Activated CD4-positive, CD25-positive, alpha-beta regulatory T cell treated with anti-CD3 and anti-CD28 coated beads, Interleukin-2, amount 50 U/mL, for 72 hours (primary cell): ENCODE data around the gene MMP25.

Source experiments
- DNase-seq: peaks from one replicate; pipeline ENCODE4 v3.0.0; 2021

The MMP25 gene, protein sequence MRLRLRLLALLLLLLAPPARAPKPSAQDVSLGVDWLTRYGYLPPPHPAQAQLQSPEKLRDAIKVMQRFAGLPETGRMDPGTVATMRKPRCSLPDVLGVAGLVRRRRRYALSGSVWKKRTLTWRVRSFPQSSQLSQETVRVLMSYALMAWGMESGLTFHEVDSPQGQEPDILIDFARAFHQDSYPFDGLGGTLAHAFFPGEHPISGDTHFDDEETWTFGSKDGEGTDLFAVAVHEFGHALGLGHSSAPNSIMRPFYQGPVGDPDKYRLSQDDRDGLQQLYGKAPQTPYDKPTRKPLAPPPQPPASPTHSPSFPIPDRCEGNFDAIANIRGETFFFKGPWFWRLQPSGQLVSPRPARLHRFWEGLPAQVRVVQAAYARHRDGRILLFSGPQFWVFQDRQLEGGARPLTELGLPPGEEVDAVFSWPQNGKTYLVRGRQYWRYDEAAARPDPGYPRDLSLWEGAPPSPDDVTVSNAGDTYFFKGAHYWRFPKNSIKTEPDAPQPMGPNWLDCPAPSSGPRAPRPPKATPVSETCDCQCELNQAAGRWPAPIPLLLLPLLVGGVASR

GRCh38 chr16:3045758-3046640 lies at the start of gene MMP25:
Gene MMP25 (plus strand): TSS chr16:3046561. CDS start chr16:3046918, 357 bp downstream.
- DNase-seq, result no peak

DNA sequence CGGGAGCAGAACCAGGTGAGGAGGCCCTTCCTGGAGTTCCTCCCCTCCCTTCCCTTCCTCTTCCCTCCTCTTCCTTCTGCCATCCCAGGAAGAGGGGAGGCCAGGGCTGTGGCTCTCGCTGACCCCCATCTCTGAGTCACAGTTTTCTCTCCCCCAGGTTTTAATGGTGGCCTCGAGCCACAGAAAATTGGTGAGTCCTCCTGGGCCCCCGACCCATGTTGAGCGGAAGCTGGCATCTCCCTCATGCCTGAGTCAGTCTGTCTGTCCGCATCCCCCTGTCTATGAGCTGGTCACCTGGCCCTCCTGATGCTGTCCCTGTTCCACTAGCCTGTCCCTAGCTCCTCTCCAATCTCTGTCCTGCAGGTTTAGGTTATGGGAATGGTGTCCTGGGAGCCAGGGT lies 46.4 kb upstream of the MMP25 start:
- DNase-seq, result no peak

DNA sequence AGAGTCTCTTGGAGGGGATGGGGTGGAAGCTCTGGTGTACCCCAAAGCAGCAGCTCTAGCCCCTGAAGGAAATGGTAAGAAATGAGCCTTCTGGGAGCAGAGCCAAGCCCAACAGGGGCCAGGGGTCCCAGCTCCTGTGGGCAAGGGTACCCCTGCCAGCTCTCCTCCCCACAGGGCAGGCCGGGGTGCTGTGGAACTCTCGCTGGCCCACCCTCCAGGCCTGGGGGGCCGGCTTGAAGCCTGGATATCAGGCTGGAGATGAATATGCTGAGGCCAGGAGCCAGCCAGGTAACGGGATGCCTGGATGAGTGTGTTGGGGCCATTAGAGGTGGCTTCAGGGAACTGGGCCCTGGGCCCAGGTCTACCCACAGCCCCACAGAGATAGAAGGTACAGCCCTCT lies 45.8 kb upstream of the MMP25 start:
- no peak for DNase-seq

GRCh38 chr16:3001316-3001715 lies 45.0 kb upstream of the MMP25 start:
- no peak for DNase-seq

GRCh38 chr16:3003582-3004270 lies 42.6 kb upstream of the MMP25 start:
- peak; percentile 95 for DNase-seq

GRCh38 chr16:3004319-3004718 lies 42.0 kb upstream of the MMP25 start:
- no peak for DNase-seq

DNA sequence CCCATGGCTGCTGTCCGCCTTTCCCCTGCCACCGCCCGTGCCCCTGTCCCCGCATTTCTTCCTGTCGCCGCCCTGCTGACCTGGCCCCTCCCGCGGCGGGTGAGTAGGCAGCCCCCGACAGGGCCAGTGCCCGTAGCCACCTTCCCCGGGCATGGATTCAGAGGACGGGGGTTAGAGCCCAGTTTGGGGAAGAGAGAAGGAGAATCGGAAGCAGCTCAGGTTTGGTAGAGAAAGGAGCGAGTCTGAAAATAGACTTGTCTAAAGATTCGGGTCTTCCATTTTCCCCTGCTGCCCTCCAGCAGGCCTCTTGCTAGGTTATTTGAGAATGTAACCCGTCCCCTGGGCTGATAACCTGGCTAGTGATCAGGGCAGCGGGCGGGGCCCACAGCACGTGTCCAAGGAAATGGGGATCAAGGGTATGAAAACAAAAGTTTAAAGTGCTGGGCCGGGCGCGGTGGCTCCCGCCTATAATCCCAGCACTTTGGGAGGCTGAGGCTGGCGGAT lies 41.5 kb upstream of the MMP25 start:
- DNase-seq, result no peak

DNA sequence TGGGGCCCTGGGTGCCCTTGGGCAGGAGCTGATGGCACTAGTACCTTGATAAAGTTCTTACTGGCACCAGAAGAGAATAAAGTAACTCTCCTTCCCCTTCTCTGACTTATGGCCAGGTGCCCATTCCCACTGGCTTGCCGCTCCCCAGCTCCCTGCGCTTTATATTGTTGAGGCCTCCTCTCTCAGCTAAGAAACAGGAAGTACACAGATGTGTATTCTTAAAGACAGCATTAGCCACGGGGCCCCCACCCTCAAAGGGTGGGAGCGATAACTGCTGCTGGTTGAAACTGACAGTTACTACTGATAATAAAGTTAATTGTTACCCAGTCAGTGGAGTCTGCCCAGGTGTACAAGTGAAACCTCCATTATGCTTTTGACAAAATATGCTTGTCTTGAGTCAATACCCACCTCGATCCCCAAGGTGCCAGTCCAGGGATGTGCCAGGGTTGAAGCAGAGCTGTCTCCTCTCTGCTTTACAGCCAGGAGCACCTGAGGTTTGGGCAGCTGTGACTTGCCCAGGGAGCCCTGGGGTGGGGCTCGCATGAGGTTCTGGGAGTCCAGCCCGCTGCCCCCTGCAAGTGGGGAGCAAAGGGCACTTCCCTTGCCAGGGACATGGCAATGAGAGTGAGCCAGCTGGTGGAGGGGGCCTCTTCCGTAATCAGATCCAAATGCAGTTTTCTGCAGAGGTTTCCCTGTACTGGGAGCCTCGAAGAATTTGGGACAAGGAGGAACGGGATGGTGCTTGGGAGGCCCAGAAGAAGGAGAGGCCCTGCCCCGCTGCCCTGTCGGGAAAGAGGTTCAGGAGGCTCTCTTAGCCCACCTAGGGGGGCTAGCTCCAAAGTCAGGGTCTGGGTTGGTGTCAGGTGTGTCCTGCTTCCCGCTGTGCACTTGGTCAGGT lies 39.1 kb upstream of the MMP25 start:
- DNase-seq, result no peak

GRCh38 chr16:3007957-3008689 lies 38.2 kb upstream of the MMP25 start:
- DNase-seq, result no peak

GRCh38 chr16:3008690-3009037 lies 37.7 kb upstream of the MMP25 start:
- DNase-seq, result no peak

DNA sequence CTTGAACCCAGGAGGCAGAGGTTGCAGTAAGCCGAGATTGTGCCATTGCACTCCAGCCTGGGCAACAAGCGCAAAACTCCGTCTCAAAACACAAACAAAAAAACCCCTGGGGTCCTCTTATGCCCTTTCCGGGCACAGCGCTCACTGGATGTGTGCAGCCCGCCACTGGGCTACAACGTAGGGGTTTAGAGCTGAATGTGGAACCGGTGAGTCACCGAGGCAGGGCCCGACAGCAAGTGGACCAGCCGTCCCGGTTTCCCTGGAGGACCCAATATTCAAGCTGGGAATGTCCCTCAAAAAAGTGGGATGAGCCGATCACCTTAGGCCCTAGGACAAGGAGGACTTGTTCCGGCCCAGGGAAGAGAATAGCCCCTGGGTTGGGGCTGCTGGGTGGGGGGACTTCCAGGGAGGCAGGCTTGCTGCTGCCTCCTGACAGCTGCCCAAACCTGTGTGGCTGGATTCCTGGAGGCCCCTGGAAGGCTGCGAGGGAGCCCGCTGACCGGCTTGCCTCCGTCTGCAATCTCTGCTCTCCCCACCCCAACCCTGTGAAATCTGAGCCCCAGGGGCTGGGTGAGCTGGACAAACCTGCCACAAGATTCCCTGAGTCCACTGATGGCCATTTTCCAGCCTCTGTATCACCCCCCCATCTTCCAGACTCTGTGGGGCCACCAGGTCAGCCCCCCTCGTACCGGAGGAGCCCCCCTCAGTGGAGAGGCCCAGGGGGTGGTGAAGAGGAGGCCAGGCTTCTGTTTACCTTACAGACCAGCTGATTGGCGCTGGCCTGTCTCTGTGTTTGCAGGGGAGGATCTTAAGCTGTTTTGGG lies 36.6 kb upstream of the MMP25 start:
- no peak for DNase-seq

GRCh38 chr16:3010510-3010909 lies 35.9 kb upstream of the MMP25 start:
- no peak for DNase-seq

GRCh38 chr16:3012246-3012645 lies 34.1 kb upstream of the MMP25 start:
- no peak for DNase-seq

- DNase-seq, result no peak
Measured at GRCh38 chr16:3012828-3013420, 33.4 kb upstream of the MMP25 start, which contains the start of gene CLDN9. Gene CLDN9 (plus strand): TSS chr16:3012923. CDS start chr16:3013363, 440 bp downstream.

- DNase-seq, result no peak
Measured at GRCh38 chr16:3013491-3013951, 32.8 kb upstream of the MMP25 start.

DNA sequence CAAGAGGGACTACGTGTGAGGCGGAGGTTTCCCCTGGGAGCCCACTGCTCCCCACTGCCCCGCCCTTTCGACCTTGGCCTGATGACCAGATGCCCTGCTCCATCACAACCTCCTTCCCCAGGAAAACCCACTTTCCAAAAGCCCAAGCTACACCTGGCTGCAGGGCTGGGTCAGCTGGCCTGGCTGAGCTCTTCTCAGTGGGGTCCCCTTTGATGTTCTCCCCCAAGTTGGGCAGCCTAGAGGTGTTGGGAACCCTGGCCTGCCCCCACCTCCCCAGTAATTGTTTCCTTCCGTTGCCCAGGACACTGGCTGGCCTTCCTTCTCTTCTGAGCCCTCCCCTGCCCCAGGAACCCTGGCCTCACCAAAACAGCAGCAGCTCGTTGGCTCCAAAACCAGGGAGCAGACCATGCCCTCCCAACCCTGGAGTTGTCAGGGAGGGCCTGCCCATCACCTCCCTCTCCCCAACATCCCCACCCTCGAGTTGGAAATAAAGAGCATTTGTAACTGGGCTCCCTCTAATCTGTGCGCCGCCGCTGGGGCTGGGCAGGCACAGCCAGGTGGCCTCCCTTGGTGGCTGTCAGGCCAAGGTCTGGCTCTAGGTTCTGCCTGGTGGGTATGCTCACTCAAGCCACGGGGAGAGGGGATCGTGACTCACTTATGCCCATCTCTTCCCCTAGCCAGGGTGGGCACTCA lies 32.2 kb upstream of the MMP25 start:
- no peak for DNase-seq

DNA sequence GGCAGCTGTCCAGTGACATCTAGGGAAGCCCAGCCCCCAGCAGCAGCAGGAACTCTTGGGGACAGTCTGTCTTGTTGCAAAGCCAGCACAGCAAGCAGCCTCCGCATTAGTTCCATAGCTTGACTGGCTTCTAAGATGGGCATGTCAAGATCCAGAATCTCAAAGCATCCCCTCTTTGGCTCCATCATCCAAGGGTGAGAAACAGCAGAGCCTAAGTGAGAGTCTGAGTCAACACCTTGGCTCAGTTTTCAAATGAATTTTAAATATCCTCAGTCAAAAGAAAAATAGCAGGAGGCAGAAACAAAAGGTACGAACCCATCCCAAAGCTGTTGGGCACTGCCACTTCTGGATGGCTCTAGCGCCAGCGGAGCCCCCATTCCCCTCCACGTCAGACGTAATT lies 31.4 kb upstream of the MMP25 start:
- DNase-seq, result no peak

DNA sequence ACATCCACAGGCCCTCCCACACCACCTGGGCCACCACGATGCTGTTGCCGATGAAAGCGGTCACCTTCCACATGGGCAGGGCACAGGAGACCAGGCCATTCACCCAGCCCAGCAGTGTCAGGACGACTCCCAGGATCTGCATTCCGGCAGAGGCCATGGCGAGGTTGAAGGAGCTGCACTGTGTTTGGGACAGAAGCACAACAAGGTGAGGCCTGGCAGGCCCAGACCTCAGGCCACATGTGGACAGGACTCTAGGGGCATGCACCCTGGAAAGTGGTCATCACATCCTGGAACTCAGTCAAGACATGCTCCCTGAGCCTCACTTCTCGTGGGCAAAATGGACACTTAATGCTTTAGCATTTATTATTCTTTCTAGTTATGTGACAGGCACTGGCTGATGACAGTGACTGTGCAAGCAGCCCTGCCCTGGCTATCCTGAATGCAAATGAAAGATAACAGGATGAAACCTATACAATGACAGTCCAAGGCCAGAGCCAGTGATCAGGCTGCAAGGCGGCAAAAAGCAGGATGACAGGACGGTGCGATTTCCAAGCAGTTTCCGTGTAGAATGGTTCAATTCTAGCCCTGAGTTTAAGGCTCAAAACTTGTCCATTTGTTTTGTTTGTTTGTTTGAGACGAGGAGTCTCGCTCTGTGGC lies 30.4 kb upstream of the MMP25 start:
- no peak for DNase-seq
